ENCODE measurements around the gene DMXL1. TPM values are rescaled to one million over a fixed set of nuclear protein-coding genes. Genes with fewer than 3 reads are reported as not detected.
"Not testable (repeated sequence)": the region's sequence is repeated elsewhere in the genome, so short reads cannot be mapped to it uniquely, and the experiment has no call there.

Gene DMXL1
- total and polyA plus RNA-seq, 12 donors, result 5.9 to 36.5 (median 25.4) TPM

- peaks cover 3 to 39% (median 28%) of the 10 kb centered on the region in 9 donors for H3K4me1 ChIP-seq
- DNase-seq (peak in 1 of 2 donors; percentile 87), ATAC-seq (peak; percentile 66 to 86 (median 80))
- no peaks in the 10 kb centered on the region for H3K9me3 ChIP-seq
- H3K4me3 ChIP-seq, result peak overlapping the region; percentile 50 to 99 (median 90)
- WGBS, 2 donors, result 0% methylated on average over 9 of the region's 9 CpGs
- H3K27me3 ChIP-seq, result no peaks in the 10 kb centered on the region
- H3K27ac ChIP-seq, result peak overlapping the region; percentile 92 to 97 (median 94)
- TF ChIP-seq, protein P1, sequence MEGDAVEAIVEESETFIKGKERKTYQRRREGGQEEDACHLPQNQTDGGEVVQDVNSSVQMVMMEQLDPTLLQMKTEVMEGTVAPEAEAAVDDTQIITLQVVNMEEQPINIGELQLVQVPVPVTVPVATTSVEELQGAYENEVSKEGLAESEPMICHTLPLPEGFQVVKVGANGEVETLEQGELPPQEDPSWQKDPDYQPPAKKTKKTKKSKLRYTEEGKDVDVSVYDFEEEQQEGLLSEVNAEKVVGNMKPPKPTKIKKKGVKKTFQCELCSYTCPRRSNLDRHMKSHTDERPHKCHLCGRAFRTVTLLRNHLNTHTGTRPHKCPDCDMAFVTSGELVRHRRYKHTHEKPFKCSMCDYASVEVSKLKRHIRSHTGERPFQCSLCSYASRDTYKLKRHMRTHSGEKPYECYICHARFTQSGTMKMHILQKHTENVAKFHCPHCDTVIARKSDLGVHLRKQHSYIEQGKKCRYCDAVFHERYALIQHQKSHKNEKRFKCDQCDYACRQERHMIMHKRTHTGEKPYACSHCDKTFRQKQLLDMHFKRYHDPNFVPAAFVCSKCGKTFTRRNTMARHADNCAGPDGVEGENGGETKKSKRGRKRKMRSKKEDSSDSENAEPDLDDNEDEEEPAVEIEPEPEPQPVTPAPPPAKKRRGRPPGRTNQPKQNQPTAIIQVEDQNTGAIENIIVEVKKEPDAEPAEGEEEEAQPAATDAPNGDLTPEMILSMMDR (IDR thresholded peaks at IDR 0.05), result no peak
- H3K36me3 ChIP-seq, result no peaks in the 10 kb centered on the region
- intact Hi-C loops (cut with DNase I), result loop anchor here in 4 of 10 donors (1.0 to 10.0 kb wide), 5 partner anchors 82 to 382 kb away; partner anchors contain the start of genes DTWD2 (in 4 of the 4) and HSD17B4 (in 1 of the 4)
These were observed 384 bp upstream of the DMXL1 start for GRCh38 chr5:119070578-119070827.

- DNase-seq, result no peak
- H3K27me3 ChIP-seq, result no peaks in the 10 kb centered on the region
- no peaks in the 10 kb centered on the region for H3K9me3 ChIP-seq
- peak overlapping the region; percentile 47 to 99 (median 90) for H3K4me3 ChIP-seq
- WGBS, 2 donors, result 0% methylated on average over 20 to 22 of the region's 22 CpGs
- peaks cover 3 to 47% (median 35%) of the 10 kb centered on the region in 9 donors for H3K4me1 ChIP-seq
- TF ChIP-seq, protein P1 (IDR thresholded peaks at IDR 0.05), result no peak
- H3K36me3 ChIP-seq, result no peaks in the 10 kb centered on the region
- intact Hi-C loops (cut with DNase I), result loop anchor here in 5 of 10 donors (1.0 to 10.0 kb wide), 5 partner anchors 84 to 381 kb away; partner anchors contain the start of genes DTWD2 (in 3 of the 5) and HSD17B4 (in 1 of the 5)
- peak; percentile 2 to 52 (median 17) for ATAC-seq
- H3K27ac ChIP-seq, result peak overlapping the region; percentile 92 to 97 (median 94)
These were observed 691 bp downstream of the DMXL1 start for GRCh38 chr5:119071561-119071995.

GRCh38 chr5:119072496-119072895 lies 1.6 kb downstream of the DMXL1 start:
- no peak for ATAC-seq
- intact Hi-C loops (cut with DNase I), result loop anchor here in 4 of 10 donors (5.0 to 10.0 kb wide), 3 partner anchors 85 to 195 kb away; partner anchors contain the start of gene DTWD2 (in 3 of the 4)

DNA sequence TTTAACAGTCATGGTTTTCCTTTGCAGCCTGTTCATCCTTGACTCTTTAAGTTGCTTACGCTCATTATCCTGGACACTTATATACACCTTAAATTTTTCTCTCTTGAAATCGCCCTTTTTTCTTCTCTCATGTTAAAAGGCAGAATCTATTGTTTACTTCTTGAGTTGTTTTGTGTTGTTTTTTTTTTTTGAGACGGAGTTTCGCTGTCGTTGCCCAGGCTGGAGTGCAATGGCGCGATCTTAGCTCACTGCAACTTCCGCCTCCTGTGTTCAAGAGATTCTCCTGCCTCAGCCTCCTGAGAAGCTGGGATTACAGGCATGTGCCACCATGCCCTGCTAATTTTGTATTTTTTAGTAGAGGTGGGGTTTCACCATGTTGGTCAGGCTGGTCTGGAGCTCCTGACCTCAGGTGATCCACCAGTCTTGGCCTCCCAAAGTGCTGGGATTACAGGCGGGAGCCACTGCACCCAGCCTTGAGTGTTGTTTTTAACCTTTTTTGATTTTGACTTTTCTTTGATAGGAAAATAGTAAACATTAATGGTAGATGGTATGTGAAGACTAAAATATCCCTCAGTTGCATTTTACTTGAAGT lies 3.0 kb downstream of the DMXL1 start:
- intact Hi-C loops (cut with DNase I), result loop anchor here in 4 of 10 donors (5.0 to 10.0 kb wide), 3 partner anchors 87 to 193 kb away; partner anchors contain the start of gene DTWD2 (in 3 of the 4)
- 93 to 94% methylated on average over 9 of the region's 9 CpGs for WGBS, 2 donors
- not testable (repeated sequence) for H3K27me3 ChIP-seq, ATAC-seq, DNase-seq, H3K4me3 ChIP-seq, H3K36me3 ChIP-seq, H3K9me3 ChIP-seq
- H3K4me1 ChIP-seq, result peaks cover 3 to 63% (median 50%) of the 10 kb centered on the region in 9 donors
- H3K27ac ChIP-seq, result peak overlapping the region in 1 of 10 donors; percentile 16

More at GRCh38 chr5:119072496-119072895, 1.6 kb downstream of the DMXL1 start:
- Histone ChIP-seq H3K4me3 (peak overlapping the region in 7 of 10 donors; percentile 76 to 99 (median 91)), H3K27ac (peak overlapping the region in 2 of 10 donors; percentile 96 to 97), H3K36me3 (no peaks in the 10 kb centered on the region), H3K27me3 (no peaks in the 10 kb centered on the region), H3K9me3 (no peaks in the 10 kb centered on the region), H3K4me1 (peaks cover 3 to 53% (median 41%) of the 10 kb centered on the region in 9 donors)
- TF ChIP-seq, protein P1 (IDR thresholded peaks at IDR 0.05), result no peak
- no peak for DNase-seq
- WGBS, 2 donors, result 71 to 74% methylated on average over 2 of the region's 2 CpGs

All from heart right ventricle (tissue), 16 donors.